ENCODE data around the gene IFT80.
"Not testable (repeated sequence)": the region's sequence is repeated elsewhere in the genome, so short reads cannot be mapped to it uniquely, and the experiment has no call there.

The IFT80 gene

GRCh38 chr3:160355826-160356225 lies 43.2 kb downstream of the IFT80 start:
- no peak for DNase-seq

DNA sequence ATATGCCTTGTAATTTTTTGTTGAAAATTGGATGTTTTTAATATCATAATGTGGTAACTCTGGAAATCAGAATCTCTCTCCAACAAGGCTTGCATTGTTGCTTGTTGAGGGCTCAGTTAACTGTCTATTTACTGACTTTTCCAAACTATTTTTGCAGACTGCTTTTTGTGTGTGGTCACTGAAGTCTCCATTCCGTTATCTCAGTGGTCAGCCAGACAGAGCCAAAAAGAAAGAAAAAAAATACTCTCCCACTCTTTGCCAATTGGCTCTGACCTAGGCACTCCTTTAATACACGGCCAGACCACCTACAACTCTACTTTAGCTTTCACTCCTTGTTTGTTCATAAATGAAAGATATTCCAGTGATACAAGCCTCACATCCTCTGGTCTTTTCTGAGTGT lies 52.5 kb downstream of the IFT80 start:
- DNase-seq = no peak

- peak; percentile 48 for DNase-seq
Measured at GRCh38 chr3:160343132-160343531, 55.9 kb downstream of the IFT80 start.

DNA sequence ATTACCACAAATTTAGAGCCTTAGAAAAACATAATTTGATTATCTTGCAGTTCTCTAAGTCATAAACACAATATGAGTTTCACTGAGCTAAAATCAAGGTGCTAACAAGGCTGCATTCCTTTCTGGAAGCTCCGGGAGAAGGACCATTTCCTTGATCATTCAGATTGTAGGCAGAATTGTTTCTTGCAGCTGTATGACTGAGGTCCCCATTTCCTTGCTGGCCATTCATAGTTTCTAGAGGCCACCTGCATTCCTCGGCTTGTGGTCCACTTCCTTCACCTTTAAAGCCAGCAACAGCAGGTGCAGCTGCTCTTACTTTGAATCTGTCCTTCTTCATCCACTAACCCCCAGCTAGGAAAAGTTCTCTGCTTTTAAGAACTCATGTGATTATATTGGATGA lies 58.7 kb downstream of the IFT80 start:
- no peak for DNase-seq

- no peak for DNase-seq
Measured at GRCh38 chr3:160331127-160331937, 67.7 kb downstream of the IFT80 start.

DNA sequence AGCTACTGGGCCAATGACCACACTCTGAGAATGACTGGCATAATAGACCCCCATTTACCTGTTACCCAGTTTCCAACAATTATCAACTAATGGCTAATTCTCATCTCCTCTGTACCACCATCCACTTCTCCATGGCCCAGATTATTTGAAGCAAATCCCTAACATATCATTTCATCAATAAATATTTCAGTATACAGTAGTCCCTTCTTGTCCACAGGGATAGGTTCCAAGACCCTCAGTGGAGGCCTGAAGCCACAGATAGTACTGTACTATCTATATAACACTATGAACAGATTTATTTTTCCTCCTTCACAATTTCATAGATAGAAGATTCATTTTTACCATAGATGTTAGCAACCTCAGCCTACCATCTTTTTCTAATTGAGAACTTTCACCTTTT lies 68.3 kb downstream of the IFT80 start:
- no peak for DNase-seq

DNA sequence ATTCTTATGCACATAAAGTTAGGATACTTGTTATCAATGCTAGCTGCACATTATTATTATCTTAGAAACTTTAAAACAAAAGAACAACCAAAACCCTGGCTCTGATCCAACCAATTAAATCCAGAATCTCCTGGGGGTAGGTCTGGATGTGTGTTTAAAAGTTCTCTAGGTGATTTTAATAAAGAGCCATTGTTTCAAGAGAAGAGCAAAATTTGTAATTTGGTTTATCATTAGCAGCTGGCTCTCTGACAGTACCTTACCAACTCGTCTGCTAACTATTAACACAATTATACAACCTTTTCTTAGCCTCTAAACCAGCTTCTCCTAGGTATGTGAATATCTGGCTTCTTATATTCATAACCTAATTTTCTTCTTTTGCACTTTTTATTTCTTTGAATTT lies 68.9 kb downstream of the IFT80 start:
- DNase-seq = no peak

DNA sequence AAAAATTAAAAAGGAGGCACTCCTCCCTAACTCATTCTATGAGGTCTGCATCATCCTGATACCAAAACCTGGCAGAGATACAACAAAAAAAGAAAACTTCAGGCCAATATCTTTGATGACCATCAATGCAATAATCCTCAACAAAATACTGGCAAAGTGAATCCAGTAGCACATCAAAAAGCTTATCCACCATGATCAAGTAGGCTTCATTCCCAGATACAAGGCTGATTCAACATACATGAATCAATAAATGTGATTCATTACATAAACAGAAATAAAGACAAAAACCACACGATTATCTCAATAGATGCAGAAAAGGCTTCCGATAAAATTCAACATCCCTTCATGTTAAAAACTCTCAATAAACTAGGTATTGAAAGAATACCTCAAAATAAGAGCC lies 72.7 kb downstream of the IFT80 start:
- peak; percentile 67 for DNase-seq

- DNase-seq = not testable (repeated sequence)
Measured at GRCh38 chr3:160321821-160322220, 77.2 kb downstream of the IFT80 start.

DNA sequence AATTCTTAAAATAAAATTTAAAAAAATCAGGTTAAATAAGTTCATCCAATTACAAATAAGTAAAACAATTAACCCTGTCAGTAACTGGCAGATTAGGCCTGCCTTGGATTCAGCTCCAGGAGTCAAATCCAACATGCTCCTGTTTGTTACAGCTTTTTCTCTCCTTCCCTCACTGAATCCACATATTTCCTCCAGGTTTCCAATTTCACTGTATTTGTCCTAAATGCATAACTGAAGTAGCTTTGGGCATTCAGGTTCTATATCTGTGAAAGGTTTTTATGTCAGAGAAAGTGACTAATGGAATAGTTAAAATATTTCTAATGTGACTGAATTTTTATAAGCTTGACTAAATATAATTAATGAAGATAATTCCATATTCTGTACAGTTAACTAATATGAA lies 79.7 kb downstream of the IFT80 start:
- DNase-seq = no peak

GRCh38 chr3:160314995-160315394 lies 84.0 kb downstream of the IFT80 start:
- DNase-seq = no peak

- peak; percentile 6 for DNase-seq
Measured at GRCh38 chr3:160312014-160312624, 86.9 kb downstream of the IFT80 start.

DNA sequence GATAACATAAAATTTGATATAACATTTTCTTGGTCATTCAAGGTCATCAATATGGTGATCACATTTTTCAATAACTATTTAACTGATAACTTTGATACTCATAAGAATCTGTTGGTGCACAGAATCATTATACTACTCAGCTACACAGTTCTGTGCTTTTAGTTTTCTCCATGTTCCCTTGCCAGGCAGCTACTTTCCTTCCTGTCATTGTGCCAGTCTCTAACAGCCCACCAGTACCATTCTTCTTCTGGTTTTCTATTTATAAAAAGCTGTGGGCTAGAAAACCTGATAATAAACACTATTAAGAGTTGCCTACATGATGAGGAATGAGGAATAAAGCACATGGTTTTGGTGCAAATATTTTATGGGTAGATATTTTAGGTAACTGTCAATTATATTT lies 96.2 kb downstream of the IFT80 start:
- no peak for DNase-seq

GRCh38 chr3:160296591-160296990 lies 102.4 kb downstream of the IFT80 start:
- DNase-seq = no peak

- no peak for DNase-seq
Measured at GRCh38 chr3:160291909-160292299, 107.1 kb downstream of the IFT80 start.

DNA sequence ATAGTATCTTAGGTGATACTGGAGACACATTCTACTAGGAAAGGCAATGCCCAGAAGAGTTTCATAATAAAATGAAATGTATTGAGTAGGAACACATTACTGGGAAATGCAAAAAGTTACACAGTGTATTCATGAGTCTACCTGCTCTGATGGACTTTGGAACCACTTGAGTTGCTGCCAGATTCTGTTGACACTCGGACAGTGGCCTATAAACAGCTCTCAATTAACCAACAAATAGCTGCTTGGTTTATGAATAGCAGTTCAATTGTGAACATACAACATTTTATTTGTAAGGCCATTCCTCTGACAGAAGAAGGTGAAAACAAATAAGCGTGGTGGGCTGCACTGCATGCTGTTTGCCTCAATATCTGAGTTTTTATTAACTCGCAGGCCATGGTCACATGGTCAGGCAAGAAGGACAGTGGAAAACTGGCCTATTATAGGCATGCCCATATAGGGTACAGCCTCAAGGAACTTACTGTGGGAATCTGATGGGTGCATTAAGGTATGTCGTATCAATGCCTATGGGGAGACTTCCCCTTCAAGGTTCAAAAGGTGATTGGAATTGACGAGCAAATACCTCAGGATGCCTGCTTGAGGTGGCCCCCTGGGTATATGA lies 107.6 kb downstream of the IFT80 start:
- DNase-seq = no peak

- DNase-seq = no peak
Measured at GRCh38 chr3:160287666-160288065, 111.4 kb downstream of the IFT80 start.

DNA sequence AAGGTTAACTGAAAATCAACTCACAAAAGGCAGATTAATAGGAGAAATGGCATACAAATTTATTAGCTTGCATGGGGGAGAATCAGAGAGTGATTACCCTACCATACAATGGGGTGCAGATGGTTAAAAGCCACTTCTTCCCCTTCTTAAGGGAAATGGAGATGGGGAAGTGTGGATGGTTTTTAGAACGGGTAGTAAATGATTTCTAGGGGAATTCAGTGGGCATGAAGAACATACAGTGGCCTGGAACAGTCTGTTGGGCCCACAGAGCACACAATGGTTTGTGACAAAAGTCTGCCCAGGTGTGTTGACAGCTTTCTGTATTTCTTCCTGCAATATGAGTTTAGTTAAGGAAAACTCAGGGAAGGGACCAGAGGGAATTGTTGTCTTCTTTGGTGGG lies 112.8 kb downstream of the IFT80 start:
- DNase-seq = no peak

DNA sequence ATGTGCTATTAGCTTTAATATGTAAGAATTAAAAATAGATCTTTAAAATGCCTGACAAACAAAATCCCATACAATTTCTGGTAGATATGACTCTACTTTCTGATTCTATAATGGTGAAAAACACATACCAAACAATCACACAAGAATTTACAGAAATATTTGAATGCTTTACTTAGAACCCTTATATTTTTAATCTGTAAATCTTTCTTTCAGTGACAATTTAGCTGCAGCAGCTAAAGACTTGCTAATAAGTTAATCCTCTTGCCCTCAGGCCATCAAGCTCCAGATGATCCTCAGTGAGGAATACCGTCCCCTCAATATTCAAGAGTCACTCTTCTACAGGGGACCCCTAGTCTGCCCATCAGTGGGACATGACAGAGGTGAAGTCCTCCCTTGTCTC lies 118.2 kb downstream of the IFT80 start:
- no peak for DNase-seq

GRCh38 chr3:160279657-160280056 lies 119.4 kb downstream of the IFT80 start:
- DNase-seq = no peak

- no peak for DNase-seq
Measured at GRCh38 chr3:160278210-160278609, 120.8 kb downstream of the IFT80 start.

DNA sequence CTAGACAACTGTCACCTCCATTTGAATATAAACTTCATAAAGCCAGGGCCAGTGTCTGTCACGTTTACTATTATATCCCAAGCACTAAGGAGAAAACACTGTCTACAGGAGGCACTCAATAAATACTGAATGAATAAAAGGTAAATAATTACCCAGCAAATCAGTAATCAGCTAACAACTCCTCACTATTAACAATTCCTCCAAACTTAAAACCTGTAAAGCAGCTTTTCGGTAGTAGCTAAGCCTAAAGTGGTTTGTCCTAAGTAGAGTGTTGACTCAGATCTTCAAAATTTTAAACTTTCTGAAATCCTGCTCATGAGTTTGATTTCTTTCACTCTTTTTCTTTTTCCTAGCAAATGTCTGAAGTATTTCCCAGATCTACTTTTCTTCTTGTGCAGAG lies 133.9 kb downstream of the IFT80 start:
- no peak for DNase-seq

DNA sequence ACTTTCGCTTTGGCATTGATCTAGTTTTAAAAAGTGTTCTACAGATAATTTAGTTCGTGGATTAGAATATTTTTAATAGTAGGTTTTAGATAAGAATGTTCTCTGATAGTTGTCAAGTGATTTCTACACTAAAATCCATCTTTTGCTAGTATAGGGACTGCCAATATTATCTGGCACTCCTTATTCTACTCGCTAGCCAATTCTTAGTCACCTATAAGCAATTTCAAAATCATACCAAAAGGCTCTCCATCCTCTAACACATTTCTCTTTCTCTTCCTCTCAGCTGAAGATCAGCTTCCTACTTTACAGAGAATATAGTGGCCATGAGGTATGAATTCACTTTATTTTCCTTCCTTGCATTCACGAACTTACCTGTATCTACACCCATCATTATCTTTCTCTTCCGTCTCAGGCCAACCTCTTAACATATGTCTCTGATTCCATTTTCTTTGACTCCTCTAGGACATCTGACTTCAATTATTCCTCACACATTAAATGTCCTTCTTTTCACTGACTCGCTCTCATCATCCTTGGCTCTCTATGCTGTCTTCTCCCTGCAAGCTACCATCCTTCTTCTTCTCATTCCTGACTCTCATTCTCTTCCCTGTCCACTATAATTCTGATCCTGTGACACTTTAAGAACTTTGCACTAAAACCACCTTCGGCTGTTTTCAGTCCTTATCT lies 138.3 kb downstream of the IFT80 start:
- no peak for DNase-seq

- DNase-seq = no peak
Measured at GRCh38 chr3:160259589-160259988, 139.4 kb downstream of the IFT80 start.
